Measurements from ENCODE around the gene TXNDC16. TPM values are rescaled to one million over a fixed set of nuclear protein-coding genes. Genes with fewer than 3 reads are reported as not detected.

Gene TXNDC16
- total and polyA plus RNA-seq, 10 donors: 1.5 to 18.1 (median 14.9) TPM

DNA sequence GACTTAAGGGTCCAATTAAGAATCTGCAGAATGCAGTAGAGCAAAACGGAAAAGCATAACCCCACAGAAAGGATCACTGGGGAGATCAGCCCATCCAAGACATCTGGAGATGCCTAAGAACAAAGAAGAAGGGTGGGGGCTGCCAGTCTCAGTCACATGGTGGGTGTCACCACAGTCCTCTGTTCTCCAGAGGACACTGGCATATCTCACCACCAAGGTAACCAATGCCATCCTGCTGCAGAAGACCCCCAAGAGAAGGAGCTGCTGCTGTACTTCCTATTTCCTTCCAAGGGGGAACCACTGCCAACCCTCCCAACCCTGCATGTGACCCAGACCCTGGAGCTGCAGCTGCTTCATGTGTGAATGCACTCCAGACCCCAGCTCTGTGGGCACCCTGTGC lies 147.0 kb downstream of the TXNDC16 start:
- intact Hi-C loops (cut with DNase I; ENCODE audit: low total_unique reads): no loop called here
- H3K4me1 ChIP-seq: peaks cover 0 to 29% (median 22%) of the 10 kb centered on the region in 6 donors
- no peak overlapping the region for H3K4me3 ChIP-seq
- no peak overlapping the region for H3K27ac ChIP-seq
- H3K36me3 ChIP-seq: no peaks in the 10 kb centered on the region
- 86 to 100% (median 92%) methylated on average over 1 of the region's 1 CpG for WGBS, 5 donors
- no peak for DNase-seq
- peaks cover 0 to 8% (median 0%) of the 10 kb centered on the region in 7 donors for H3K27me3 ChIP-seq (replicated peaks in 1 of 7)
- H3K9me3 ChIP-seq: no peaks in the 10 kb centered on the region
- TF ChIP-seq POLR2AphosphoS5 (IDR thresholded peaks at IDR 0.05): no peak
- TF ChIP-seq, protein P1, sequence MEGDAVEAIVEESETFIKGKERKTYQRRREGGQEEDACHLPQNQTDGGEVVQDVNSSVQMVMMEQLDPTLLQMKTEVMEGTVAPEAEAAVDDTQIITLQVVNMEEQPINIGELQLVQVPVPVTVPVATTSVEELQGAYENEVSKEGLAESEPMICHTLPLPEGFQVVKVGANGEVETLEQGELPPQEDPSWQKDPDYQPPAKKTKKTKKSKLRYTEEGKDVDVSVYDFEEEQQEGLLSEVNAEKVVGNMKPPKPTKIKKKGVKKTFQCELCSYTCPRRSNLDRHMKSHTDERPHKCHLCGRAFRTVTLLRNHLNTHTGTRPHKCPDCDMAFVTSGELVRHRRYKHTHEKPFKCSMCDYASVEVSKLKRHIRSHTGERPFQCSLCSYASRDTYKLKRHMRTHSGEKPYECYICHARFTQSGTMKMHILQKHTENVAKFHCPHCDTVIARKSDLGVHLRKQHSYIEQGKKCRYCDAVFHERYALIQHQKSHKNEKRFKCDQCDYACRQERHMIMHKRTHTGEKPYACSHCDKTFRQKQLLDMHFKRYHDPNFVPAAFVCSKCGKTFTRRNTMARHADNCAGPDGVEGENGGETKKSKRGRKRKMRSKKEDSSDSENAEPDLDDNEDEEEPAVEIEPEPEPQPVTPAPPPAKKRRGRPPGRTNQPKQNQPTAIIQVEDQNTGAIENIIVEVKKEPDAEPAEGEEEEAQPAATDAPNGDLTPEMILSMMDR (IDR thresholded peaks at IDR 0.05 in 8 of 11, conservative IDR thresholded peaks at IDR 0.05 in 3 of 11): no peak

DNA sequence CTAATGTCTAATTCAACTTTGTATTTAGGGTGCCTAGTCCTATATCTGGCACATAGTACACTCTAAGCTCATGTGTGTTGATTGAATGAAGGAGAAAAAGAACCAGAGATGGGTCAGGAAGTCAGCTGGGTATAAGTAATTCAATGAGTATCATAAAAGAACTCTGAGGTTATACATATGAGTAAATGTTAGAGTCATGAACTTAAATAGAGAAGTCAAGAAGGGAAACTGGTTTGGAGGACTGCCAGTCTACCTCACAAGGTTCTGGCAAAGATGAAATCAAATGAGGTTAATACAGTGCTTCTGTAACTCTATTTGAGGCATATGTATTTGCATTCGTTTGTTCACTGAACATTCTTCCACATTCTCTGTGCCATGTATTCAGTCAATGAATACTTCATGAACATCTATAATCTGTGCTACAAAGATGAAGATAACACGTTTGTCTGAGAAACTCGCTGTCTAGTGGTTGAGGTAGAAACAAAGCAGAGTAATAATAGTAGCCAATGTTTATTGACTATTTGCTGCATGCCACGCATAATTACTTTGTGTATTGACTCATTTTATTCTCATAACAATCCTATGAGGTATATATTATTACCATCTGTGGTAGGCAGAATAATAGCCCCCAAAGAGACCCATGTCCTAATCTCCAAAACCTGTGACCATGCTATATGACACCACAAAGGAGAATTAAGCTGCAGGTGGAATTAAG lies 149.3 kb downstream of the TXNDC16 start:
- Histone ChIP-seq H3K36me3 (no peaks in the 10 kb centered on the region), H3K4me1 (peaks cover 0 to 35% (median 24%) of the 10 kb centered on the region in 6 donors), H3K27ac (peak overlapping the region in 1 of 8 donors; percentile 16), H3K4me3 (no peak overlapping the region), H3K9me3 (no peaks in the 10 kb centered on the region), H3K27me3 (replicated peaks in 1 of 7) (peaks cover 0 to 8% (median 0%) of the 10 kb centered on the region in 7 donors)
- intact Hi-C loops (cut with DNase I; ENCODE audit: low total_unique reads): no loop called here
- no peak for DNase-seq
- TF ChIP-seq POLR2A (IDR thresholded peaks at IDR 0.05) (no peak), POLR2AphosphoS5 (IDR thresholded peaks at IDR 0.05) (no peak)
- TF ChIP-seq, protein P1 (IDR thresholded peaks at IDR 0.05 in 8 of 11, conservative IDR thresholded peaks at IDR 0.05 in 3 of 11): no peak
- 55 to 66% (median 60%) methylated on average over 4 of the region's 4 CpGs for WGBS, 5 donors

DNA sequence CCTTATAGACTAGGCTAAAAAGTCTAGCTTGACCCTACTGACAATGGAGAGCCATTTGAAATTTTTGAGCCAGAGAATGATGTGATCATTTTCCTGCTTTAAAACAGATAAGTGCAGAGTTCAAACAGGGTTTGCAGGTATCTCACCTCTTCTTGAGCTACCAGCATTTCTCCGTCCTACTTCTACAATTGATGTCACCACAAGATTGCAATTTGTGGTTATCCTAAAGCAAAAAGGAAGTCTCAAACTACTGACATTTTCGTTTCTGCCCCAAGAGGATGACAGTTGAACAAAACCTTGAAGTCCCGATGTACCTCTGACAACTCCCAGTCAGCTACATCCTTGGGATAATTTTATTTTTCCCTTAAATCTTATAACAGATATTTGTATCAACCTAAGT lies 151.5 kb downstream of the TXNDC16 start:
- Histone ChIP-seq H3K9me3 (peaks cover 0 to 5% (median 0%) of the 10 kb centered on the region in 8 donors), H3K4me1 (peaks cover 0 to 42% (median 29%) of the 10 kb centered on the region in 6 donors), H3K27me3 (replicated peaks in 1 of 7) (peaks cover 0 to 8% (median 0%) of the 10 kb centered on the region in 7 donors), H3K27ac (peak overlapping the region in 1 of 8 donors; percentile 34), H3K36me3 (no peaks in the 10 kb centered on the region), H3K4me3 (no peak overlapping the region)
- WGBS, 5 donors: 15 to 29% (median 28%) methylated on average over 3 of the region's 3 CpGs
- TF ChIP-seq, protein P1 (IDR thresholded peaks at IDR 0.05 in 8 of 11, conservative IDR thresholded peaks at IDR 0.05 in 3 of 11): no peak
- TF ChIP-seq POLR2A (IDR thresholded peaks at IDR 0.05) (no peak), POLR2AphosphoS5 (IDR thresholded peaks at IDR 0.05) (no peak)
- intact Hi-C loops (cut with DNase I; ENCODE audit: low total_unique reads): no loop called here
- DNase-seq: no peak

DNA sequence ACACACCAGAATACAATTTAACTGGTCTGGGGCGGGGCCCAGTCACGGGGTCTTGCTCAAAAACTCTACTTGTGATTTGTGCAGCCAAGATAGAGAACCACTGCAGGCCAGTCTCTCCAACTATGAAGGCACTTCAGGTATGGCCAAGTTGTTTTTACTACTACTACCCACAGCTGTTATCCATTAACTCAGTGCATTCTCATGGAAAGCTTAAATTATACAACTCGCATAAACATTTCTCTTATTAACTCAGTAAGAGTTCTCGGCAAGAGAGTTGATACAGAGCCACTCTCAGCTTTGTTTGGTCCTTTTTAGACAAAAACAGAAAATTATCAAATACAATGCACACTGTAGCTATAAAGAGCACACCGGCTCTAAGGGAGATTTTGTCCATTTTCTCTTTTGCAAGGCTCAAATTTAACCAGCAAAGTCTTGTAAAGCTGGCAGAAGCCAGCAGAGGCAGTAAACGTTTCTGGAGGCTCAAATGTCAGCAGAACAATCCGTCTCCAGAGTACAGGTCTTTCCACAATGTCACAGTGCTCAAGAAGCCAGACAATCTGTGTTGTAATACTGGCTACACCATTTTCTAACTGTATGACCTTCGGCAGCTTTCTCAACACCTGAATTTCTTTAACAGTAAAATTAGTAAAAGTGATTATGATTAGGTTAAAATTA lies 152.2 kb downstream of the TXNDC16 start:
- Histone ChIP-seq H3K4me3 (no peak overlapping the region), H3K27me3 (replicated peaks in 1 of 7) (peaks cover 0 to 8% (median 0%) of the 10 kb centered on the region in 7 donors), H3K36me3 (no peaks in the 10 kb centered on the region), H3K4me1 (peaks cover 0 to 47% (median 31%) of the 10 kb centered on the region in 6 donors), H3K9me3 (peaks cover 0 to 7% (median 0%) of the 10 kb centered on the region in 8 donors), H3K27ac (peak overlapping the region in 2 of 8 donors; percentile 5 to 10)
- TF ChIP-seq POLR2A (IDR thresholded peaks at IDR 0.05) (no peak), POLR2AphosphoS5 (IDR thresholded peaks at IDR 0.05) (no peak)
- TF ChIP-seq, protein P1 (IDR thresholded peaks at IDR 0.05 in 8 of 11, conservative IDR thresholded peaks at IDR 0.05 in 3 of 11): no peak
- intact Hi-C loops (cut with DNase I; ENCODE audit: low total_unique reads): no loop called here
- 66 to 76% (median 73%) methylated on average over 8 of the region's 8 CpGs for WGBS, 5 donors
- no peak for DNase-seq

Data from spleen (tissue), 11 donors.